Measurements from ENCODE around the gene INO80C.

The INO80C gene, protein sequence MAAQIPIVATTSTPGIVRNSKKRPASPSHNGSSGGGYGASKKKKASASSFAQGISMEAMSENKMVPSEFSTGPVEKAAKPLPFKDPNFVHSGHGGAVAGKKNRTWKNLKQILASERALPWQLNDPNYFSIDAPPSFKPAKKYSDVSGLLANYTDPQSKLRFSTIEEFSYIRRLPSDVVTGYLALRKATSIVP

GRCh38 chr18:35497370-35498197 is at the start of gene INO80C:
INO80C (minus strand) TSS chr18:35497960; CDS start chr18:35497874, 86 bp downstream.
- DNase-seq, result peak; percentile 94

DNA sequence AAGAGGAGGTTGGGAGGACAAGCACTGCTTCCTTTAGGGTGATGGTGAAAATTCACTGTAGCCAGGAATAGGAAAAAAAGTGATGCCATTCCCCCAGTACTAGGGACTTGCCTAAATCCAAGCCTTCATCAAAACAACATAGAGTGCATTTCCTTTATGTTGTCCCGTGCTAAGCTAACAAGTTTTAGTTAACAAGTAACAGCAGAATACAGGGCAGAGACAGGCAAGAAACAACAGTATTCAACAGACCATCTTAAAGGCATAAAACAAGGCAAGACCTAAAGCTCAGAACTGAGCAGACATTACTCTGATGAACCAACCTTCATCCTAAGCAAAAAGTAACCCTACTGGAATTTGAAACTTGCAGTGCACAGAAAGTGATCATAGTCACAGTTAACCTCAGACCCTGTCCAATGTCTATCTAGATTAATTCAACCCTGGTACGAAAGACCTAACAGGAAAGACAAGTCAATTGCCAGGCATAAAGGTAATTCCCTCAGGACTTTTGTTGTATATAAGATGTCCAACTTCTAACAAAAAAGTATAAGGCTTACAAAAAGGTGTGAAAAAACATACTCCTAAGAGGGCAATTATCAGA is 49.3 kb upstream of the INO80C start:
- DNase-seq, result no peak

GRCh38 chr18:35542356-35542755 is 44.6 kb upstream of the INO80C start:
- no peak for DNase-seq

GRCh38 chr18:35535297-35535696 is 37.5 kb upstream of the INO80C start:
- DNase-seq, result no peak

- DNase-seq, result no peak
These were observed 36.2 kb upstream of the INO80C start for GRCh38 chr18:35533916-35534405.

GRCh38 chr18:35528749-35529274 is 31.1 kb upstream of the INO80C start:
- no peak for DNase-seq

DNA sequence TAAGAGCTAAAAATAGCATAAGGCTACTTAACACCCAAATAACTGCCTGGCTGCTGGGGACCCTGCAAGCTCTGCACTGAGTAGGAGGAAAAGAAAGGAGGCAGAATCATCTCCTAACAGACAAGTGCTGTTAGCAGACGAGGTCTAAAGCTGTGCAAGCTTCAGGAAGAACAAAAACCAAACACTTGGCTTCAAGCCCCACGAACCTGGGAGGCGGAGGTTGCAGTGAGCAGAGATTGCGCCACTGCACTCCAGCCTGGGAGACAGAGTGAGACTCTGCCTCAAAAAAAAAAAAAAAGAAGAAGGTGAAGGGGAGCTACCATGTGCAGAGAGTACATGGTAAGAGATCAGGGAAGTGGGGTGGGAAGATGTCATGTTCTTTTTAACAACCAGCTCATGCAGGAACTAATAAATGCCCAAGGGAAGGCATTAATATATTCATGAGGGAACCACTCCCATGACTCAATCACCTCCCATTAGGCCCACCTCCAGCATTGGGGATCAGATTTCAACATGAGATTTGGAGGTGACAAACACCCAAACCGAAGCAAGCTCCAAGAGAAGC is 28.8 kb upstream of the INO80C start:
- DNase-seq, result no peak

DNA sequence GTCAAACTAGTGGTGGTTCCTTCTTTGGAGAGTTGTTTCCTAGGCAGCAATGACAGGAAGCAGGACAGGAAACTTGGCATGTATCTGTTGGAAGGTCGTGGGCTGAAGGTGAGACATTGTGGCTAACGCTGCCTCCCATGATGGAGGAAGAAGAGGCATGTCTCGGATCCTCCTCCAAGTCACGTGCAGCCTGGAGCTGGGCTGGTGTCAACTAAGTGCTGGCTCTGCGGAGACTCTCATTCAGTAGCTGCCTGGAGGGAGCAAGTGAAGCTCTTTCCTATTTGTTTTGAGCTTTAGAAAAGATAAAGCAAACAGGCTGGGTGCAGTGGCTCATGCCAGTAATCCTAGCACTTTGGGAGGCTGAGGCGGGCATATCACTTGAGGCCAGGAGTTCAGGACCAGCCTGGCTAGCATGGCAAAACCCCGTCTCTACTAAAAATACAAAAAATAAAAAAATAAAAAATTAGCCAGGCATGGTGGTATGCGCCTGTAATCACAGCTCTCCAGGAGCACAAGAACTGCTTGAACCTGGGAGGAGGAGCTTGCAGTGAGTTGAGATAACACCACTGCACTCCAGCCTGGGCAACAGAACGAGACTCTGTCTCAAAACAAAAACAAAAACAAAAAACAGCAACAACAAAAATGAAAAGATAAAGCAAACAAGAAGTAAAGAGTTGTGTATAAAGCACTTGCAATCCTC is 28.2 kb upstream of the INO80C start:
- no peak for DNase-seq

DNA sequence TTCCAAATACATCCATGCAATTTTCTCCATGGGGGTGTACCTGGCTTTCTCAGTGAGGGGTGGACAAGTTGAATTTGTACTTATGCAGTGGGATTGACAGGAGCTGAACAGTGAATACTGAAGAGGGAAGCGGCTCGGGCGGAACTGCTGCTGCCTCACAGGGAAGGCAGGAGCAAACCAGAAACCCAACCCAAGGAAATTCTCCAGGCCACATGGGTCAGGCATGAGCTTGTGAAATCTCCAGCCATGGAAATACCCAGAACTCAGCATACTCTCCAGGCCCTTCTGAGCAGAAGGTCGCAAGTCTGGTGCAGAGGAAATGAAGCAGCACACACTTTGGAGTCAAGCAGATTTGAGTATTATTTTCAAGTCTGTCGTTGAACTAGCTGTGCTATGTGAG is 26.5 kb upstream of the INO80C start:
- no peak for DNase-seq

GRCh38 chr18:35522130-35522959 is 24.6 kb upstream of the INO80C start:
- DNase-seq, result no peak

GRCh38 chr18:35521133-35521532 is 23.4 kb upstream of the INO80C start:
- no peak for DNase-seq

- no peak for DNase-seq
These were observed 21.6 kb upstream of the INO80C start for GRCh38 chr18:35519148-35519899.

DNA sequence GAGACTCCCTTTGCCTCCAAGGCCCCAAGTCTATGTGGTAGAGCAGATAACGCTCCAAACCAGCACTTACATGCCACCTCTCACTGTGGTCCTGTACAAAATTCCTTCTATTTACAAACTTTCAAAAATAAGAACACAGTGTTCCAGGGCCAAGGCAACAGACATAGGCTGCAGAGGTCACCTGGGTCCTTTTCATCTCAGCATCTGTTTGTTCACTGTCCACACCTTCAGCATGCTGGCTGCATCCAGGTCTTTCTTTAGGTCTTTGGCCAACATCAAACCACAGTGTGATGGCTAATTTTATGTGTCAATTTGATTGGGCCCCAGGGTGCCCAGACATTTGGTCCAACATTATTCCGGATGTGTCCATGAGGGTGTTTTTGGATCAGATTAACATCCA is 20.0 kb upstream of the INO80C start:
- DNase-seq, result no peak

GRCh38 chr18:35516789-35517188 is 19.0 kb upstream of the INO80C start:
- DNase-seq, result no peak

DNA sequence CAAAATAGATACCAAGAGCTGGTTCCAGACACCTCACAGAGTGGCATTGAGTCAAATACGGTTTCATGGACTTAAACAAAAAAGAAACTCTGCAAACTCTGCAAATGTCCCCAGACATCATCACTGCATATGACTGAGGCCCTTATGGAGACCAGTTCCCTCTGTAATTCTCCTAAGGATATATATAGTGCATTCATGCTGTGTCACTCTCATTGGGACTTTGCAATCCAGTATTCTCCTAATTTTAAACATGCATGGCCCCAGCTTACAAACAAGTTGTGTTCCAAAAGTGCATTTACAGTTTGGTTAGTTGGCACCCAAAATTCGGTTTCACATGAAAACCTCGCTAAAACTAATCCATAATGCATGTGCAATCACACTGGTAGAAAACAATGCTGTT is 18.6 kb upstream of the INO80C start:
- DNase-seq, result no peak

- DNase-seq, result no peak
These were observed 17.8 kb upstream of the INO80C start for GRCh38 chr18:35515460-35516130.

GRCh38 chr18:35514752-35515459 is 17.1 kb upstream of the INO80C start:
- DNase-seq, result no peak

- no peak for DNase-seq
These were observed 16.5 kb upstream of the INO80C start for GRCh38 chr18:35514283-35514682.

DNA sequence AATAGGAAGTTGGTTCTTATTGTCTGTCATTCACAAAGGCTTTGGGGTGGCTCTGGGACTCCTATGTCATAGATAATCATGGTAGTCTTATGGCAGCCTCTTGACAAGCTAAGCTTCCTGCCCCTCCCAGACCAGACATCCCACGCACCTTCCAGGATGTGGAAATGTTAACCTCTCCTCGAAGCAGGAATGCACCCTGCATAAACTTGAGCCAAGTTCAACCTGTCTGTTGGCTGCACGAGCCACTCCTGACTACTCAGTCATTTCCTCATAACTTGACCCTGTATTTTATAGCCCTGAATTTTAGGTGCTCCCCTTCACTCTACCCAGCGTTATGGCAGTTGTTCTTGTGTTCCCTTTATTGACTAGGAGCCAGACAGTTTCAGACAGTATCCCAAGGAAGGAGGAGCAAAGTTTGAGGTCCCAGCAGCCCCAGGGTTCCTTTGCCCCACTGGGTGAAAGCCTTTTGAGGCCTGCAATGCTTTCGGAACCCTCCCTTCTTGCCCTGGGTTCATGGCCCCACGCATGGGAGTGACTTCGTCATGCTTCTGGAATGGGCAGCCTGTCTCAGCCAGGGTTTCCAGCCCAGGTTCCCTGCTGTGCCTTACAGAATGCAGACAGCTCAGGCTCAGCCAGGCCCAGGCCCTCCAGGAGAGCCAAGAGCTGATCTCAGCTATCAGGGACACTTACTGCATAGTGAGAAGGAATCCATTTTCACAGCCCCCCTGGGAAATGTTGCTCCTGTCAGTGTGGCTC is 15.6 kb upstream of the INO80C start:
- DNase-seq, result no peak
